ENCODE data around the gene ANKS1B. TPM values are rescaled to one million over a fixed set of nuclear protein-coding genes. Genes with fewer than 3 reads are reported as not detected.
"Not testable (repeated sequence)": the region's sequence is repeated elsewhere in the genome, so short reads cannot be mapped to it uniquely, and the experiment has no call there.

Gene ANKS1B
- total RNA-seq, 1 donor from 2014 or later = 5.6 TPM

- no peaks in the 10 kb centered on the region for H3K27me3 Mint-ChIP-seq (ENCODE audit: low read depth)
- peaks cover 10% of the 10 kb centered on the region for H3K36me3 Mint-ChIP-seq (ENCODE audit: low read depth)
- no peak for TF ChIP-seq CTCF (conservative IDR thresholded peaks at IDR 0.05)
- no peak overlapping the region for H3K4me3 Mint-ChIP-seq
- no peak overlapping the region for H3K27ac Mint-ChIP-seq (ENCODE audit: unreplicated experiment)
- no peaks in the 10 kb centered on the region for H3K4me1 Mint-ChIP-seq
- peaks cover 12% of the 10 kb centered on the region for H3K9me3 Mint-ChIP-seq
- no peak for DNase-seq (ENCODE audit: low read depth, low spot score)
Measured at GRCh38 chr12:100020370-100020769, 35.6 kb upstream of the ANKS1B start.

GRCh38 chr12:100017056-100017455 lies 32.3 kb upstream of the ANKS1B start:
- H3K27ac Mint-ChIP-seq (ENCODE audit: unreplicated experiment) = no peak overlapping the region
- H3K27me3 Mint-ChIP-seq (ENCODE audit: low read depth) = no peaks in the 10 kb centered on the region
- H3K36me3 Mint-ChIP-seq (ENCODE audit: low read depth) = peaks cover 12% of the 10 kb centered on the region

GRCh38 chr12:100016304-100016703 lies 31.6 kb upstream of the ANKS1B start:
- not testable (repeated sequence) for H3K27me3 Mint-ChIP-seq (ENCODE audit: low read depth); H3K9me3 Mint-ChIP-seq; H3K4me3 Mint-ChIP-seq; H3K36me3 Mint-ChIP-seq (ENCODE audit: low read depth); H3K27ac Mint-ChIP-seq (ENCODE audit: unreplicated experiment); H3K4me1 Mint-ChIP-seq; DNase-seq (ENCODE audit: low read depth, low spot score)

More at GRCh38 chr12:100017056-100017455, 32.3 kb upstream of the ANKS1B start:
- no peak for DNase-seq (ENCODE audit: low read depth, low spot score)
- H3K4me1 Mint-ChIP-seq = no peaks in the 10 kb centered on the region
- H3K4me3 Mint-ChIP-seq = no peak overlapping the region
- TF ChIP-seq CTCF (conservative IDR thresholded peaks at IDR 0.05) = no peak
- peaks cover 12% of the 10 kb centered on the region for H3K9me3 Mint-ChIP-seq

GRCh38 chr12:100005846-100006245 lies 21.1 kb upstream of the ANKS1B start:
- not testable (repeated sequence) for H3K27ac Mint-ChIP-seq (ENCODE audit: unreplicated experiment); DNase-seq (ENCODE audit: low read depth, low spot score); H3K4me1 Mint-ChIP-seq; H3K4me3 Mint-ChIP-seq; H3K9me3 Mint-ChIP-seq; H3K36me3 Mint-ChIP-seq (ENCODE audit: low read depth); H3K27me3 Mint-ChIP-seq (ENCODE audit: low read depth)

- H3K27ac Mint-ChIP-seq (ENCODE audit: unreplicated experiment) = no peak overlapping the region
- H3K36me3 Mint-ChIP-seq (ENCODE audit: low read depth) = no peaks in the 10 kb centered on the region
- DNase-seq (ENCODE audit: low read depth, low spot score) = no peak
- H3K4me1 Mint-ChIP-seq = no peaks in the 10 kb centered on the region
- TF ChIP-seq CTCF (conservative IDR thresholded peaks at IDR 0.05) = no peak
- peaks cover 8% of the 10 kb centered on the region for H3K9me3 Mint-ChIP-seq
- no peaks in the 10 kb centered on the region for H3K27me3 Mint-ChIP-seq (ENCODE audit: low read depth)
- H3K4me3 Mint-ChIP-seq = no peak overlapping the region
Measured at GRCh38 chr12:99997806-99998205, 13.1 kb upstream of the ANKS1B start.

- peaks cover 8% of the 10 kb centered on the region for H3K9me3 Mint-ChIP-seq
- no peak for TF ChIP-seq CTCF (conservative IDR thresholded peaks at IDR 0.05)
- no peaks in the 10 kb centered on the region for H3K27me3 Mint-ChIP-seq (ENCODE audit: low read depth)
- H3K27ac Mint-ChIP-seq (ENCODE audit: unreplicated experiment) = no peak overlapping the region
- H3K36me3 Mint-ChIP-seq (ENCODE audit: low read depth) = no peaks in the 10 kb centered on the region
- DNase-seq (ENCODE audit: low read depth, low spot score) = no peak
- no peaks in the 10 kb centered on the region for H3K4me1 Mint-ChIP-seq
- no peak overlapping the region for H3K4me3 Mint-ChIP-seq
Measured at GRCh38 chr12:99996095-99996494, 11.4 kb upstream of the ANKS1B start.

GRCh38 chr12:99985631-99986030 lies 895 bp upstream of the ANKS1B start:
- Mint-ChIP-seq H3K27ac (ENCODE audit: unreplicated experiment) (no peak overlapping the region), H3K4me1 (peaks cover 10% of the 10 kb centered on the region), H3K9me3 (no peaks in the 10 kb centered on the region), H3K27me3 (ENCODE audit: low read depth) (peaks cover 53% of the 10 kb centered on the region), H3K36me3 (ENCODE audit: low read depth) (no peaks in the 10 kb centered on the region), H3K4me3 (peak overlapping the region; percentile 89)
- no peak for DNase-seq (ENCODE audit: low read depth, low spot score)
- no peak for TF ChIP-seq CTCF (conservative IDR thresholded peaks at IDR 0.05)
